Activated CD8-positive, alpha-beta memory T cell treated with anti-CD3 and anti-CD28 coated beads for 4 hours (primary cell): ENCODE measurements around the gene SMPD3.

Source experiments
- DNase-seq, 2 donors: peaks; one replicate each; pipeline ENCODE4 v3.0.0-alpha.2; 2020; ENCODE audit warnings: low read depth in 2 of 2

Gene SMPD3

DNA sequence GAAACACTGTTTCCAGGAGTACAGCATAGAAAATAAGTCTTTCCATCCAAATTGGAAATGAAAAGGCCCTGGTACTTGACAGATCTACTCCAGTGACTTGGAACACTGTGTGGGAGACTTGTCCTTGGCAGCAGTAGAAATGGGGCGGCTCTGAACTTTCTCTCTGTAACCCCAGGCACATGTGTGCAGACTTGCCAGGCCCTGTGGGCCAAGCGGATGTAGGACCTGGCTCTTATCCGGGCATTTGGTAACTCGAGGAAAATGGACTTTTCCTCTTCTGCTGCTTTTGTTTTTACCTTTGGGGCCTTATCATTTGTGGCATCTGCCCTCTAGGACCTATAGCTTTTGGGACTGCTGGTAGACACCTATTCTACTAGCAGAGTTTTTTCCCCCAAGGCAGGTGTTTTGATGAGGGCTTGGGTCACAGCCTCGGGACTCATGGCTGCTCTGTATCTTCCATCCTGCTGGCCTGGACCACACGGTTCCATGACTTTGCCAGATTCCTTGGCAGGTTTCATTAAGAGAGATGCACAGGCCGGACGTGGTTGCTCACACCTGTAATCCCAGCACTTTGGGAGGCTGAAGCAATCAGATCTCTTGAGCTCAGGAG, 43.5 kb downstream of the SMPD3 start:
- no peak for DNase-seq

DNA sequence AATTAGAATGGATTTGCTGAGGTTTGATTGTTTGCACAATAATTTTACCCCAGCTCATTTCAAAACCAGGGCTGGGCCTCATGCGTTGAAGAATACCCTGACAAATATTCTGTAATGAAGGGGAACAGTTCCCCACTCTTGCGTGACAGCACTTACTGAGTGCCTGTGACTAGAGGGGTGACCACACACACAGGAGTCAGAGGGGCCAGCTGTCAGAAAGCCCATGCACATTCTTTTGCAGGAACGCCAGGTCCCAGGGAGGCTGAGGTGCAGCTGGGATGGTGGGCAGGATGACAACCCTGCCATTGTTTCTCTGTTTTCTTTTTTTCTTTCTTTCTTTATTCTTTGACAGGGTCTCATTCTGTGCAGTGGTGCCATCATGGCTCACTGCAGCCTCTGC, 44.6 kb downstream of the SMPD3 start:
- DNase-seq, result no peak

DNA sequence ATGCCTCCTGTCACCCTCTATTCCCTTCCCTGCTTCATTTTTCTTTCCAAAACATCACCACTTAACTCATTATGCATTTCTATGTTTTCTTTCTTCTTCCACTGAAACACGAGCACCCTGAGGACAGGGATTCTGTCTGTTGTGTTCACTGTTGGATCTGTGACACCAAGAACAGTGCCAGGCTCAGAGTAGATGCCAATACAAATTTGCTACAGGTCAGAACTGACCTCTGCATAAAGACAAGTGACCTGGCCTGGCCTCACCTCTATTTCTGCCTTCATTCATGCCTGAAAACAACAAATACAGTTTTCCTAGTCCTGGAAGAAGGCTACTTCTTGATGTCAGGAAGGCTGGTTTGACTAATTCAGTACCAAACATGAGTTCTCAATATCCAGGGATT, 45.1 kb downstream of the SMPD3 start:
- DNase-seq, result no peak

GRCh38 chr16:68402748-68403040, 45.6 kb downstream of the SMPD3 start:
- no peak for DNase-seq

DNA sequence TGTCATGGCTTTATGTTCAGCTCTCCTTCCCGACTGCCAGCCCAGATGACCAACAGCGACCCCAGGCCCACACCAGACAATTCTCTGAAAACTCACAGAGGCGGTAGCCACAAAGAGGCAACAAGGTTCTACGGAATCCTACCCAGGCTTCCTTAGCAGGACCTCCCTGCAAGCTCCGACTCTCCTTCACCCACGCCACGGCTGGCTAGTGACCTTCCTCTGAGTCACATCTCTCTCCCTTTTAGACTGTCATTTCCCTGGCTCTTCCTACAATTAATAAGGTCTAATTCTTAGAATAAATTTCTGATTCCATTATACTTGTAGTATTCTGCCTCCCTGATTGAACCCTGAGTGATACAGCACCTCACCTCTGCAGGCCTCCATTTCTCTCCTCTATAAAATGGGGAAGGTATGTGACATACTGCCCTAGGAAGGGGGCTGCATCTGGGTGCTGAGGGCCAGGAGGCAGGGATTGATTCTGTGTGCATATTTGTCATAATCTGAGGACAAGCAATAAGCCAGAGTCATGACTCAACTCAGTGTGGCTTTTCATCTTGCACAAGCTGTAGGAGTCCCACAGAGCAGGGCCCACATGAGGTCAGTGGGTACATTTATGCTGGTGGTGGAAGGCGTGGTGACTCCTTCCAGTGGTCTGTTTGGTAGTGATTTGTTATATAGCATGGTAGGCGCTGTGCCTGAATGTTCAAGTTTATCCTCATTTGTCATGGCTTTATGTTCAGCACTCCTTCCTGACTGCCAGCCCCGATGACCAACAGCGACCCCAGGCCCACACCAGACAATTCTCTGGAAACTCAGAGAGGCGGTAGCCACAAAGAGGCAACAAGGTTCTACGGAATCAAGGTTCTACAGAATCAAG, 46.2 kb downstream of the SMPD3 start:
- no peak for DNase-seq

DNA sequence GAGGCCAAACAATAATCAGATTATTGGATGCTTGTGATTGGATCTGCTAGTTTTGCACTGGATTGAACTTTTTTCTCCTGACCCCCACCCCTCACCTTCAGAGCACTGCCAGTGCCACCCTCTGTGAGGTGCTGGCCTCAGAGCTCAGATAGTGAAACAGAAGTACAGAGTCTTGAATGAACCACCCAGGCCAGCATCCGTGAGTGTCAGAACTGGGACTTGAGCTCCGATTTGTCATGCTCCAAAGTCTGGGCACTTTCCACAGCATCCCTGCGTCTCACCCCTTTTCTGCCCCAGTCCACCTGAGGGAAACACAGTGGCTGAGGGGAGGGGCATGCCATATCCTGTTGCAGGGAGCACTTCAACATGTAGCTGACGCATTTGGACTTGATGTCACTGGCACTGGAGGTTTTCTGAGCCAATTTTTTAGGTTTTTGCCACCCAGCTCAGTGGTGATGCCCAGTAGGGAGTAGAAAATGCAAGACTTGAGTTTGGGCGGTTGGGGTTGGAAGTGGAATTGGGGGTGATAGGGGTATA, 47.3 kb downstream of the SMPD3 start:
- DNase-seq, result no peak

DNA sequence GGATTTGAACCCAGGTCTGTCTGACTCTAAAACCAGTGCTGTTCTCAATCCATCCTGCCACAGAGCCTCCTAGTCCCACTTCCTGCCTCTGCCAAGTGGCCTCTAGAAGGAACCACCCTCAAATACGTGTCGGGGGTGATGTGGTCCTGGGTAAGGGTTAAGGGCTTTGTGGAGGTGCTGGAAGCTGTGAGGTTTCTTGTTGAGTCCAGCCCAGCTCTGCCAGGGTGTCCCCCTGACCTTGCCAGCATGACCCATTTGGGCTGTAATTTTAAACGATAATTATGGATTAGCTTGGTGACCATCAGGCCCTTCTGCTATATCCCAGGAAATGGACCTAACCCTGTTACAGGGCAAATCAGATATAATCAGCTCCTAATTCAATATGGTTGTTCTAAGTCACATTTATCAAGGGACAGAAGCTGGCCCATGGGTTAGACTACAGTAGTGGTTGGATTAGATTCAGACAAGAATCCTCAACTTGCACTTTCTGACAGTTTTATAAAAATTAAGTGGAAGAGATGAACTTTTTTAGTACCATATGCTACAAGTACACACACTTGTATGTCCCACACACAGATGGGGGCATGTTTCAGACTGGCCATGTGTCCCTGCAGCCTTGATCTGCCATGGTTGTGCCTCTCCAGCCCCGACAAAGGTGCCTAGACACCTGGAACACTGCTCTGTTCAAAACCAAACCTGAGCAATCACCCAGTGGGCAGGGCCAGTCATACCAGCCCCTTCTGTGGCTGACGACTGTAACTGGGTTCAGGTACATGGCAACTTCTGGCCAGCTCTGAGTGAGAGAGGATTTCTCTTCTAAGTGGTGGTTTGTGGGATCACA, 48.0 kb downstream of the SMPD3 start:
- DNase-seq, result no peak

DNA sequence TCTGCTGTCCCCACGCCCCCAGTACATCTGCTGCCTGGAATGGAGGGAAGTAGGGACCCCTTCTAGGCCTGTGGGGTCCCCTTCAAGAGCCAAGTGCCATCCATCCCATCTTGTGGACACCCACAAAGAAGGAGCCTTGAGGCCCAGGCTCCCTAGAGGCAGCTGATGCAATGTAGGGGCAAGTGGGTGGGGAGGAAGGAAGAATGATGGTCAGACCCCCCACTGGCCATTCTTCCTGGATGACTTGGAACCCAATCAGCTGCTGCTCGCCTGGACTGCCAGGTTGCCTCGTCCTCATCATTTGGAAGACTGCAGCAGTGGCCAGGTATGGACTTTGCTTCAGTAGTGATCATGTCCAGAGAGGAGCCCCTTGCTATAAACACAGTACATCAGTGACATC, 48.9 kb downstream of the SMPD3 start:
- DNase-seq, result no peak

DNA sequence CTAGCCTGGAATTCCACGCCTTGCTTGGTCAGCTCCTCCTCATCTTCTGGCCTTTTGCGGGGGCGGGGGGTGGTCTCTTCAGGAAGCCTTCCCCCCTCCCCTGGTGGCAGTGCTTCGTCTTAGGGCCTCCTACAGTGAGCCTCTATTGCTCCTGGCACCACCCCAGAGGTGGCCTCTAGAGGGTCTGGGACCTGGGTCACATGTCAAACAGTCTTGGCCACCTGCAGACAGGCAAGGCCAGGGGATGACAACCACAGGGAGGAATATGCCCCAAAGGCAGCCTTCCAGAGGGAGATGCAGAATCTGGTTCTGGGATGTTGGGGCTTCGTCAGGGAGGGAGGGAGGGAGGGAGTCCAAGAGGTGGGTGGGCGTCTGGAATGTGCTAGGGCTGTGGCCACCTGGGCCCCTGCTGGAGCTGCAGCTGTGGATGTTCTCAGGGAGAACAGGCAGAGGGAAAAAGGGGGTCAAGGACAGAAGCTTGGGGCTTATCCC, 50.6 kb downstream of the SMPD3 start:
- no peak for DNase-seq

DNA sequence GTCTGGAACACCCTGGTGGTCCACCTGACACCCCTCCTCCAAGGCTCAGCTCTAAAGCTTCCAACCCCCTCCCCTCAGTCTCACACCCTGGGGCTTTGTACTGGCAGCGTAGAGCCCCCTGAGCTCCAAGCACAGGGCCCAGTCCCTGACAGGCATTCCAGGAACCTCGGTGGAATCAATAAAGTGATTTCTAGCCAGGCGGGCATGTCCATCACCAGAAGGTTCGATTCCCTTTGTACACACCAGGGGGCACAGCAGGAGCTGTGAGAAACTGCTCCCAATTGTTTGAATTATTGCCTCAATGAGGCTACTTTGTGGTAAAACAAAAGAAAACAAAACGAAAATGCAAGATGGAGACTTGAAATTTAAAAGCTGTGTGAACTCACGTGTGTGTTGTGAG, 51.8 kb downstream of the SMPD3 start:
- DNase-seq, result peak in 1 of 2 donors; percentile 28

- DNase-seq, result no peak
These were observed 52.5 kb downstream of the SMPD3 start for GRCh38 chr16:68395815-68396214.

DNA sequence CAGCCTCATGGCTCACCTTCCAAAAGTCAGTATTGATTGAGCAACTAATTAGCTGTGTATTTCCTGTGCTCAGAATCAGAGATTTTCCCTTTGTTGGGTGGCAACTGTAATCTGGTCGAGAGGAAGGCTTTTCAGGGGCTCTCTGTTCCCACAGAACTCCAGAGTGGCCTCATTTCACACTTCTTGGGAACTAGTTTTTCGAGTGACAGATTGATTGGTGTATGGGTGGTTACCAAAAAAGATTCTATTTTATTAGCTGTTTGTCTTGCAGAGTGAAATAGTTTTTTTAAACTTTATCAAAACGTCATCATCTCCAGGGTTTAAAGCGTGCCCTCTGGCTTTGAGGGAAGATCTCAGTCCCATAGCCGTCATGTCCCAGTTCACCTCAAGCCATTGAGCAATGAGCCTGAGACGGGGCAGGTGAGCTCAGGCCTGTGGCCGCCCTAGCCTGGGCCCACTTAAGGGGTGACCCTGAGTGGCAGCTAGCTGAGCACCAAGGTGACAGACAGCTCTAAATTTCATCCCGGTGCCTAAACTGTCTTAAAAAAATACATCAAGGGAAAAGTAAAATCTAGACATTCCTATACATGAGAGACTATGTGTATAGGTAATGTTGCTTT, 53.0 kb downstream of the SMPD3 start:
- no peak for DNase-seq

- no peak for DNase-seq
These were observed 55.0 kb downstream of the SMPD3 start for GRCh38 chr16:68393333-68393732.

DNA sequence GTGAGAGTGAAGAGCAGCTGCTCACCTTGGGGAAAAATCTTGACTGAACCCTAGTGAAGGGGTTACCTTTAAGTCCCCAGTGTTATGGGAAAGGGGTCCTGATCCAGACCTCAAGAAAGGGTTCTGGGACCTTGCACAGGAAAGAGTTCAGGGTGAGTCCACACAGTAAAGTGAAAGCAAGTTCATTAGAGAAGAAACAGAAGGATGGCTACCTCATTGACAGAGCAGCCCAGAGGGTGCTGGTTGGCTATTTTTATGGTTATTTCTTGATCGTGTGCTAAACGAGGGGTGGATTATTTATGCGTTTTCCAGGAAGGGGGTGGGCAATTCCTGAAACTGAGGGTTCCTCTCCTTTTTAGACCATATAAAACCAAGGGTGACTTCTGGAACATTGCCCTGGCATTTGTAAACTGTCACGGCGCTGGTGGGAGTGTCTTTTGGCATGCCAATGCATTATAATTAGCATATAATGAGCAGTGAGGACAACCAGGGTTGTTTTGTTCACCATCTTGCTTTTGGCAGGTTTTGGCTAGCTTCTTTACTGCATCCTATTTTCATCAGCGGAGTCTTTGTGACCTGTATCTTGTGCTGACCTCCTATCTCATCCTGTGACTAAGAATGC, 58.4 kb downstream of the SMPD3 start:
- no peak for DNase-seq

DNA sequence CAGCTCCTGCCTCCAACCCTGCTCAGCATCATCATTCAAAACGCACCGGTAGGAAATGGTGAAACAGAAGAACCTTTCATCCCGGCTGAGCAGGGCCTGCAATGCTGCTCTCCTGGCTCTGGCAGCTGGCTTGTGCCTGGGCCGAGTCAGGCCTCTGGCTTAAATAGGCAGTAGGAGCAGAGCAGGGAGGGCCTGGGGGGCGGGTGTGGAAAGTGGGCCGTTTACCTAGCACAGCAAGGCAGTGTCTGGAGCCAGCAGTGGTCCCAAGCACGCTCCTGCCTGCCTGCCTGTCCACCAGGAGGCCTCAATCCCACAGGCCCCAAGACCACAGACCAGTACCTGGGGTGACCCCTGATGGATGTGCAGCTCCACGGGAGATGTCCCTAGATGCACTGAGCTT, 59.3 kb downstream of the SMPD3 start:
- DNase-seq, result no peak

GRCh38 chr16:68388124-68388523, 60.2 kb downstream of the SMPD3 start:
- no peak for DNase-seq

DNA sequence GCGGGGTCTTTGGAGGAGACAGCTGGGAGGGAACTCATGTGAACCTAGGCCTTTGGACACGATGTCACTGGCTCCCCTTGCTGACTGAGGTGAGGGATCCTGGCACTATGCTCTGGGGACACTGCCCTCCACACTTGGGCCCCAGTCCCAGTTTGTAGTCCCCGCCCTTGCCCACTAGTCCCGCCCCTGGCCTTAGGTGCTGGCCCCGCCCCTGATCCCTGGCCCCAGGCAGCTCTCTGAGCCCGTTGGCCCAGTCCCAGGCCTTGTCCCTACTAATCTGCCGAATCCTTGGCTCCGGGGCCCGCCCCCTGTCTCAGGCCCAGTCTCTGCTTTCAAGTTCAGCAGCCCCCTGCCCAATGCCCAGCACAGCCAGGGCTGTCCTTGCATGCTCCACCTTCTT, 61.0 kb downstream of the SMPD3 start:
- DNase-seq, result no peak

- DNase-seq, result no peak
These were observed 61.7 kb downstream of the SMPD3 start for GRCh38 chr16:68386628-68387027.

DNA sequence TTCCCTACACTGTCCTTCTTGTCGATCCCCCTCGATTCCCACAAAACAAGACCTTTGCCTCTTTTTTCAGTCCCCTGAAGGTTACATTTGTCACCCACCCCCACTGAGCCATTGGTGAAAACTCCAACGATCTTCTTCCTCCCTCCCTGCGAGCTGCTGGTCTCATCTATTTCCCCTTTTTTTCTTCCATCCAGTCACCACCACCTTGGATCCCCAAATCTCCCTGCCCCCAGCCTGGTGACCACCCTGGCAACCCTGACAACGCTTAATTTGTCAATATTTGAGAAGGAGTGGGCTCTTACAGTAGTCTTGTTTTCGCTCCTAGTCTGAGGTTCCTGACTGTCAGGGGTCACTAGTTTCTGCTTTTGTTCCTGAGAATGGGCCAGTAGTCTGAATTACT, 62.9 kb downstream of the SMPD3 start:
- no peak for DNase-seq

- DNase-seq, result no peak
These were observed 63.8 kb downstream of the SMPD3 start for GRCh38 chr16:68384288-68385161.
